IgD-negative memory B cell (primary cell): ENCODE results near the gene AP4M1. TPM values are rescaled to one million over a fixed set of nuclear protein-coding genes. Genes with fewer than 3 reads are reported as not detected.

ENCODE experiments used
- H3K27ac Mint-ChIP-seq, 3 donors: one replicate each; pipeline ENCODE4 v1.8.0; 2020 to 2022; ENCODE audit warnings: mild to moderate bottlenecking in 3 of 3, mixed read lengths in 3 of 3, moderate library complexity in 1 of 3
- H3K27me3 Mint-ChIP-seq: one replicate; pipeline ENCODE4 v1.8.0; 2021; ENCODE audit warnings: mixed read lengths
- H3K36me3 Mint-ChIP-seq: one replicate; pipeline ENCODE4 v1.8.0; 2020; ENCODE audit warnings: mild to moderate bottlenecking, mixed read lengths
- H3K4me1 Mint-ChIP-seq, 3 donors: one replicate each; pipeline ENCODE4 v1.8.0; 2020 to 2022; ENCODE audit warnings: mixed read lengths in 3 of 3, mild to moderate bottlenecking in 1 of 3
- H3K4me3 Mint-ChIP-seq, 4 donors: one replicate each; pipeline ENCODE4 v1.8.0; 2020 to 2022; ENCODE audit warnings: mild to moderate bottlenecking in 4 of 4, mixed read lengths in 4 of 4, moderate library complexity in 3 of 4
- H3K9me3 Mint-ChIP-seq, 3 donors: one replicate each; pipeline ENCODE4 v1.8.0; 2020 to 2021; ENCODE audit warnings: mixed read lengths in 3 of 3, mild to moderate bottlenecking in 1 of 3
- polyA plus RNA-seq: library from polyadenylated mRNA; unstranded; fragments of 300-500 nt; fragmentation: Illumina TruSeq; gene quantifications from one replicate; pipeline ENCODE4 v1.2.3, GENCODE V29; 2021

AP4M1 gene, protein sequence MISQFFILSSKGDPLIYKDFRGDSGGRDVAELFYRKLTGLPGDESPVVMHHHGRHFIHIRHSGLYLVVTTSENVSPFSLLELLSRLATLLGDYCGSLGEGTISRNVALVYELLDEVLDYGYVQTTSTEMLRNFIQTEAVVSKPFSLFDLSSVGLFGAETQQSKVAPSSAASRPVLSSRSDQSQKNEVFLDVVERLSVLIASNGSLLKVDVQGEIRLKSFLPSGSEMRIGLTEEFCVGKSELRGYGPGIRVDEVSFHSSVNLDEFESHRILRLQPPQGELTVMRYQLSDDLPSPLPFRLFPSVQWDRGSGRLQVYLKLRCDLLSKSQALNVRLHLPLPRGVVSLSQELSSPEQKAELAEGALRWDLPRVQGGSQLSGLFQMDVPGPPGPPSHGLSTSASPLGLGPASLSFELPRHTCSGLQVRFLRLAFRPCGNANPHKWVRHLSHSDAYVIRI
- polyA plus RNA-seq, result 4.5 TPM

DNA sequence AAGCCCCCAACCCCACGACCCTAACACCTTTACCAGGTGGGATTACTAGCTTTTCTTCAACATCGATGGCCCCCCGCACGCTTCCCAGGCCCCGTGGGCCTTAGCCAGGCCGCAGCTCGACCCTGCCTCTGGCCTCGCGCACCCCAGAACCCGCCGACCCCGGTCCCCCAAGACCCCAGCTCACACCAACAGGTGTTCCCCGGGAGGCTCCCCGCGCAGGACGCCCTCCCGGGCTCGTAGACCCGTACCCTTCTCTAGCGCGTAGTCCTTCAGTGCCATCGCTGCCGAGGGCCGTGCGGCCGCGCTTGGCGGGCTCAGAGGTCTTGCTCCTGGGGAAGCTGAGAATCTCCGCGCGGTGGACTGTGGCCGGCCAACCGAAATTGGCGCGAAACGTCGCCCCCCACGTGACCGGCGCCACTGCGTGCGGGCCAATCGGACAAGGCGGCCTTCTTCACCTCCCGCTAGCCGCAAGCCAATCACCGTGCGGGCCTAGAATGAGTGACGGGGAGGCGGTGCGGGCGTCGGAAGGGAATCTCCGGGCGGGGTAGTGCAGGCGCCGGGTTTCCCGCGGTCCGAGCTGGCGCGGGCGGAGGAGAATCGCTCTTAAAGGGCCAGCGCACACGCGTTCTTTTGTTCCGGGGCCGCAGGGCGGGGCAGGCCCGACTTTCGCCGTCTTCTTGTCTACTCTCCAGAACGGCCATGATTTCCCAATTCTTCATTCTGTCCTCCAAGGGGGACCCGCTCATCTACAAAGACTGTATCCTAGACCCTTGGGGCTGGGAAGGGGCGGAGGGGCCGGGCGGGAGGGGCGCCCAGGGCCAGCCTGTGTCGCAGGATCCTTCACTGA lies at the start of gene AP4M1, which contains the start of gene MCM7:
TSS of gene AP4M1 (plus strand) at position 628 of the 847 bp plus-strand sequence. CDS start at position 700, 72 bp downstream.
TSS of gene MCM7 (minus strand) at position 382 of the 847 bp plus-strand sequence. CDS start at position 279, 103 bp downstream.
- H3K27ac Mint-ChIP-seq, result peak within 1 kb of the TSS; percentile 98 to 100 (median 99)
- no peaks in the 10 kb centered on the region for H3K27me3 Mint-ChIP-seq
- peaks cover 16 to 22% (median 19%) of the 10 kb centered on the region in 3 donors for H3K4me1 Mint-ChIP-seq
- H3K4me3 Mint-ChIP-seq, result peak within 1 kb of the TSS; percentile 93 to 99 (median 98)
- H3K36me3 Mint-ChIP-seq, result peaks cover 2% of the 10 kb centered on the region
- no peaks in the 10 kb centered on the region for H3K9me3 Mint-ChIP-seq

DNA sequence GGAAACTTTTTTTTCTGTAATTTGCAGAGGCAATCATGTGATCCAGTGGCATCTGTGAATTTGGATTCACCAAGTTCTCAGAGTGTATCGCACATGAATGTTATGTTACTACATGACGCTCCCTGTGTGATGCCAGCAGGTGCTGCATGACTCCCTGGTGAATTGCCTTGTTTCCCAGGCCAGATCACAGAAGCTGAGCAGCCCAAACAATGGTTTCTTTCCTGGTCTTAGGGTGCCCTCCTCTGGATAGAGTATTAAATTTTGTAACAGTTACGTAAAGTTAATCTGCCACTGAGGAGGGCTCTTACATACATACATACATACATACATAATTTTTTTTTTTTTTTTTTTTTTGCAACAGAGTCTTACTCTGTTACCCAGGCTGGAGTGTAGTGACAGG lies 48.2 kb upstream of the AP4M1 start:
- no peaks in the 10 kb centered on the region for H3K9me3 Mint-ChIP-seq
- peaks cover 12 to 17% (median 13%) of the 10 kb centered on the region in 3 donors for H3K4me1 Mint-ChIP-seq
- H3K36me3 Mint-ChIP-seq, result peaks cover 2% of the 10 kb centered on the region
- peaks cover 1% of the 10 kb centered on the region for H3K27me3 Mint-ChIP-seq
- peak overlapping the region in 1 of 4 donors; percentile 73 for H3K4me3 Mint-ChIP-seq
- H3K27ac Mint-ChIP-seq, result no peak overlapping the region

DNA sequence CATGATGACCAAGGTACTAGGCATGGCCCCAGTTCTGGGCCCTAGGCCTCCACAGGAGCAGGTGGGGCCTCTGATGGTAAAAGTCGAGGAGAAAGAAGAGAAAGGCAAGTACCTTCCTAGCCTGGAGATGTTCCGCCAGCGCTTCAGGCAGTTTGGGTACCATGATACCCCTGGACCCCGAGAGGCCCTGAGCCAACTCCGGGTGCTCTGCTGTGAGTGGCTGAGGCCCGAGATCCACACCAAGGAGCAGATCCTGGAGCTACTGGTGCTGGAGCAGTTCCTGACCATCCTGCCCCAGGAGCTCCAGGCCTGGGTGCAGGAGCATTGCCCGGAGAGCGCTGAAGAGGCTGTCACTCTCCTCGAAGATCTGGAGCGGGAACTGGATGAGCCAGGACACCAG lies 44.4 kb upstream of the AP4M1 start:
- H3K4me1 Mint-ChIP-seq, result peaks cover 0 to 12% (median 4%) of the 10 kb centered on the region in 3 donors
- no peak overlapping the region for H3K27ac Mint-ChIP-seq
- no peaks in the 10 kb centered on the region for H3K27me3 Mint-ChIP-seq
- H3K4me3 Mint-ChIP-seq, result no peak overlapping the region
- no peaks in the 10 kb centered on the region for H3K36me3 Mint-ChIP-seq
- no peaks in the 10 kb centered on the region for H3K9me3 Mint-ChIP-seq

DNA sequence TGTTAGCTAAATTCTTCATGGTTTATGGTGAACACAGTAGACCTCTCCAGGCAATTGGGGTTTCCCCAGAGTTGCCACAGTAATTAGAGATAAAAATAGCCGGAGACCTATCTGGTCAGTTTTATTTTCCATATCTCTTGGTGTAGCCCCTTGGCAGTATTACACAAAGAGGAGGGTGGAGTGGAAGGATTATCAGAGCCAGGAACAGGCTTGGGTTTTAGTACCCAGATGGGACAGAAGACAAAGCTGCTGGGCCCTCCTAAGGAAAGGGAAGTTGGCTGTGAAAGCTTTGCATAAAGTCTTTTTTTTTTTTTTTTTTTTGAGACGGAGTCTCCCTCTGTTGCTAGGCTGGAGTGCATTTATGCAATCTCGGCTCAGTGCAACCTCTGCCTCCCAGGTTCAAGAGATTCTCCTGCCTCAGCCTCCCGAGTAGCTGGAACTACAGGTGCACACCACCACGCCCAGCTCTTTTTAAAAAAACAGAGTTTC lies 42.1 kb upstream of the AP4M1 start:
- Mint-ChIP-seq H3K36me3 (no peaks in the 10 kb centered on the region), H3K4me3 (peak overlapping the region in 1 of 4 donors; percentile 25)

DNA sequence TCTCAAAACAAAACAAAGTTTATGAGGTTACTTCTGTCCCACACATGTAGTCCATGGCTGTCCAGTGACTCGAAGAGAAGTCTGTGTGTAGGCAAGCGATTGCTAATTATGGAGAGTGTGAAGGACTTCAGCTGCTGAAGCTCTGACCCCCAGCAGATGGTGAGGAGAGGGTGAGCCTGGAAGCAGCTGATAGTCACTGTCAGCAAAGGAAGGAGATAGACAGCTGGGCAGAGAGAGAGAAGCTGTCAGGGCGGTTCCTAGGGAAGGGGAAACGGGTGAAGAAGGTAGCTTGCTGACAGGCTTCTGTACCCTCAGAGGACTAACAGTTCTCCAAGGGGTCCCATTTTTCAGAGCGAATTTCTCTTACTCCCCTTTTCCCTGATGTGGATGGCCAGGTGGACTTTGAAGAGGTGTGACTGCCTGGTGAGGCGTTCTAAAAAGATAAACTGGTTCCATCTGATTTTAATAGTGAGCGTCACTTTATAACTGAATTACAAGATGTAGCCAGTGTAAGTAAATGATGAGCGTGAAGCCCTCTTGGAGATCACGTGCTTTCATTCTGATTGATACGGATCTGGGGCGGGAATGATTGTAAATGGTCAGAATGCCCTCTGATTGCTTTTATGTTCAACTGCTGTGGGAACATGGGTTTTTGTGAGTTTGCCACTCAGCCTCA lies 39.8 kb upstream of the AP4M1 start:
- H3K36me3 Mint-ChIP-seq, result no peaks in the 10 kb centered on the region

More for the DNA sequence above, 42.1 kb upstream of the AP4M1 start:
- H3K9me3 Mint-ChIP-seq, result no peaks in the 10 kb centered on the region
- no peaks in the 10 kb centered on the region for H3K27me3 Mint-ChIP-seq
- H3K27ac Mint-ChIP-seq, result peak overlapping the region in 2 of 3 donors; percentile 19 to 75
- peaks cover 0 to 10% (median 5%) of the 10 kb centered on the region in 3 donors for H3K4me1 Mint-ChIP-seq

DNA sequence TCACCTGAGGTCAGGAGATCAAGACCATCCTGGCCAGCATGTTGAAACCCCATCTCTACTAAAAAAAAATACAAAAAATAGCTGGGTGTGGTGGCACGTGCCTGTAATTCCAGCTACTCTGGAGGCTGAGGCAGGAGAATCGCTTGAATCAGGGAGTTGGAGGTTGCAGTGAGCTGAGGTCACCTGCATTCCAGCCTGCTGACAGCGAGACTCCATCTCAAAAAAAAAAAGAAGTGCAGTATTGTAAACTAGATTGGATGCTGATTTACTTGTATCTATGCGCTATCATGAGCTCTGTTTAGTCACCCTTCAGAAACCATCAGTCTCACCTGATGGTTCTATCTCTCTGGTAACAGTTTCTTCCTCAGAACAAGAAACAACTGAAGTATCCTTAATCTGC lies 38.1 kb upstream of the AP4M1 start:
- Mint-ChIP-seq H3K4me3 (no peak overlapping the region), H3K27me3 (no peaks in the 10 kb centered on the region), H3K4me1 (peaks cover 0 to 8% (median 5%) of the 10 kb centered on the region in 3 donors), H3K9me3 (no peaks in the 10 kb centered on the region), H3K36me3 (peaks cover 3% of the 10 kb centered on the region), H3K27ac (no peak overlapping the region)

More for the DNA sequence above, 39.8 kb upstream of the AP4M1 start:
- Mint-ChIP-seq H3K27me3 (no peaks in the 10 kb centered on the region), H3K27ac (no peak overlapping the region), H3K4me3 (no peak overlapping the region), H3K4me1 (peaks cover 0 to 10% (median 5%) of the 10 kb centered on the region in 3 donors), H3K9me3 (no peaks in the 10 kb centered on the region)

DNA sequence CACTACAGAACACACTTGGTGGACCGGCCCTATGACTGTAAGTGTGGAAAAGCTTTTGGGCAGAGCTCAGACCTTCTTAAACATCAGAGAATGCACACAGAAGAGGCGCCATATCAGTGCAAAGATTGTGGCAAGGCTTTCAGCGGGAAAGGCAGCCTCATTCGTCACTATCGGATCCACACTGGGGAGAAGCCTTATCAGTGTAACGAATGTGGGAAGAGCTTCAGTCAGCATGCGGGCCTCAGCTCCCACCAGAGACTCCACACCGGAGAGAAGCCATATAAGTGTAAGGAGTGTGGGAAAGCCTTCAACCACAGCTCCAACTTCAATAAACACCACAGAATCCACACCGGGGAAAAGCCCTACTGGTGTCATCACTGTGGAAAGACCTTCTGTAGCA lies 37.3 kb upstream of the AP4M1 start:
- Mint-ChIP-seq H3K4me3 (no peak overlapping the region), H3K9me3 (no peaks in the 10 kb centered on the region), H3K4me1 (peaks cover 0 to 4% (median 3%) of the 10 kb centered on the region in 3 donors), H3K36me3 (peaks cover 3% of the 10 kb centered on the region), H3K27ac (peak overlapping the region in 2 of 3 donors; percentile 19 to 77), H3K27me3 (no peaks in the 10 kb centered on the region)

DNA sequence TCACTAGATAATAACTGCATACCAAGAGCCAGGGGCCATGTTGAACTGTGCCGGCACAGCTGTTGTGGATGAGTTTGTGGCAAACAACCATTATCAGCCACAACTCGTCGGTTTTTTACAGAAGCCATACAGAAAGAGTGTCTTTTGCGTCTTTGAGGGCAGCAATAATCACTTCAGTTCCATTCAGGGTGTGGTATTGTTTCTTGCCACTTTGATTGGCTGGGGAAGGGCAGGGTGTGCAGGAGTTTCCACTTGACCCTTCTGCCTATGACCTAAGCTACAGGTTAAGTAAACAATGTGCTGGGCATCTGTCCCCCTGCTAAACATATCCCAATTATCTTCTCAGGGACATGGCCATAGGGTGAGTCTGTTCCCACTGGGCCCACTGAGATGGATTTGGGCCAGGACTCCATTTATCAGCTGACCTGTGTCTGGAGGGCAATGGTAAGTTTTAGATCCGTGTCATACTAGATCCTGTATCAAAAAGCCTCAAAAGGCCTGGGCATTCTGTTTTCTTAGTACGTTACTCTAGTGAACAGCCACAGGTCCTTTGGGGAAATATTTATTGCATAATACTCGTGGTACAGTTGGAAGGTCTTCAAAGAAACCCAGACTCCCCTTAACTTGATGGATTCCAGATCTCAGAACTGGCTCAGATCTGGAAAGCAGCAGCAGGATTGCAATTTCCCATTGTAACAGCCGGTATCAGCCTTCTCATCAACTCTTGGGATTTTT lies 35.8 kb upstream of the AP4M1 start:
- Mint-ChIP-seq H3K4me1 (peaks cover 0 to 2% (median 0%) of the 10 kb centered on the region in 3 donors), H3K4me3 (no peak overlapping the region), H3K36me3 (peaks cover 15% of the 10 kb centered on the region), H3K27me3 (no peaks in the 10 kb centered on the region), H3K9me3 (peaks cover 0 to 2% (median 2%) of the 10 kb centered on the region in 3 donors), H3K27ac (no peak overlapping the region)

DNA sequence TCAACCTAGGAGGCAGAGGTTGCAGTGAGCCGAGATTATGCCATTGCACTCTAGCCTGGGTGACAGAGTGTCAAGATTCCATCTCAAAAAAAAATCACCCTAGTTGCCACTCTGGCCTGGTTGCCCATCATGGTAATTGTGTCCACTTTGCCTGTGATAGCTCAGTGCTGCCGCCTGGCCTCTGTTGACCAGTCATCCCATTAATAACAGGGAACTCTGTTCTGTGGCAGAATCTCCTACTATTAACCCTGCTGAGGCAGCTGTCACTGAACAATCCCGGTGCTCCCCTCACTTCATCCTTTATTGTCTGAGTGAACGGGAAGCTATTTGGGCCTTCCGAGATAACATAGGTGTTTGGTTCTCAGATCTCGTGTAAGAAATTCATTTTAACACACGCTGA lies 34.5 kb upstream of the AP4M1 start:
- H3K36me3 Mint-ChIP-seq, result peaks cover 26% of the 10 kb centered on the region
- H3K4me1 Mint-ChIP-seq, result peaks cover 0 to 1% (median 0%) of the 10 kb centered on the region in 3 donors
- peaks cover 2 to 13% (median 11%) of the 10 kb centered on the region in 3 donors for H3K9me3 Mint-ChIP-seq
- no peaks in the 10 kb centered on the region for H3K27me3 Mint-ChIP-seq
- H3K27ac Mint-ChIP-seq, result peak overlapping the region in 1 of 3 donors; percentile 11
- H3K4me3 Mint-ChIP-seq, result peak overlapping the region in 1 of 4 donors; percentile 45

DNA sequence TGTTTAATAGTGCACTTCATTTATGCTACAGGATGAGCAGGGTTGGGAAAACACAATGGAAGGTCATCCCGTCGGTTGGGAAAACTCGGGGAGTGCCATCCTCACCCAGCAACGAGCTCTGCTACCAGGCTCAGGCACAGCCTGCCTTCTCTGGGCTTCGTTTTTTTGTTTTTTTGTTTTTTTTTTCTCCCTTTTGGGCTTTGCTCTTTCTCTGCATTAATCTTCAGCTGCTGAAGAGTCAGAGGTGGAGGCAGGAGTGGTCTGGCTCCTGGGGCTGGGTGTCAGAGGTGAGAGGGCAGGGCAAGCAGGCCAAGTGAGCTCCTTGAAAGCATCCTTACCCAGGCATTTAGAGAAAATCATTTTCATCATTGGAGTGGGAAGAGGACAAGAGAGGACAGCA lies 31.5 kb upstream of the AP4M1 start:
- Mint-ChIP-seq H3K4me1 (no peaks in the 10 kb centered on the region), H3K9me3 (peaks cover 7 to 23% (median 17%) of the 10 kb centered on the region in 3 donors), H3K27ac (peak overlapping the region in 1 of 3 donors; percentile 62), H3K27me3 (no peaks in the 10 kb centered on the region), H3K4me3 (no peak overlapping the region), H3K36me3 (peaks cover 46% of the 10 kb centered on the region)

DNA sequence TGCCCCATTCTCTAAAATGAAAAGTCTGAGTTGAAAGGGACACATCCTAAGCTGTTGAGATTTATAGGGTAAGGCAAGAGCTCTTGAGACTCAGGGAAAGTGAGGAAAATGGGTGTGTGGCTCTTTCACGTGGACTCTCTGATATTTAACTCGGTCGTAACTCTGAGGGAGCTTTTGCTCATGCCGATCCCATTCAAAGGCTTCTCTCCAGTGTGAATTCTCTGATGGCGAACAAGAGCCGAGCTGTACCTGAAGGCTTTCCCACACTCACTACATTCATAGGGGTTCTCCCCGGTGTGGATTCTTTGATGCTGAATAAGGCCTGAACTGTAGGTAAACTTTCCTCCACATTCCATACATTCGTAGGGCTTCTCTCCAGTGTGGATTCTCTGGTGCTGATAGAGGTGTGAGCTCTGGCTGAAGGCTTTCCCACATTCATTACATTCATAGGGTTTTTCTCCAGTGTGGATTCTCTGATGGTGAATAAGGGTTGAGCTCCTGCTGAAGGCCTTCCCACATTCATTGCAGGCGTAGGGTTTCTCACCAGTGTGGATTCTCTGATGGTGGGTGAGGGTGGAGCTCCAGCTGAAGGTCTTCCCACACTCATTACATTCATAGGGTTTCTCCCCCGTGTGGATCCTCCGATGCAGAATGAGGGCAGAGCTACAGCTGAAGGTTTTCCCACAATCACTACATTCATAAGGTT lies 30.3 kb upstream of the AP4M1 start:
- peaks cover 7 to 23% (median 17%) of the 10 kb centered on the region in 3 donors for H3K9me3 Mint-ChIP-seq
- no peaks in the 10 kb centered on the region for H3K27me3 Mint-ChIP-seq
- H3K27ac Mint-ChIP-seq, result peak overlapping the region in 2 of 3 donors; percentile 39 to 42
- peaks cover 0 to 3% (median 0%) of the 10 kb centered on the region in 3 donors for H3K4me1 Mint-ChIP-seq
- H3K4me3 Mint-ChIP-seq, result no peak overlapping the region
- peaks cover 46% of the 10 kb centered on the region for H3K36me3 Mint-ChIP-seq

DNA sequence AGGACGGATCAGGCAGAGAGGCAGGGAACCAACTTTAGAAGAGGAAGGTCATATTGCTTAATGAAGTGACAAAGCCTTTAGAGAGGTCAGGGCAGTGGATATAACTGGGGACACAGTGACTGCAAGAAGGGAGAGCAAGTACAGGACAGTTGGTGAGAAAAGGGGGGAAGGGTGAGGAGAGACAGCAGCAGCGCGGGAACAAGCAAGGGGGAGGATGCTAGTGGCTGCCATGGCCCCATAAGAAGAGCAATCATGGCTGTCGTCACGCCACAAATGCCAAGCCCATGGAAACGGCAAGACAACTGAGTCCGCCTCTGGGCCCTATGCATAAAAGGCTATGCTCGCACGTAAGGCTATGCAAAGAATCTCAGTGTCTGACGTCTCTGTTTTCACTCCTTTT lies 29.0 kb upstream of the AP4M1 start:
- Mint-ChIP-seq H3K27ac (no peak overlapping the region), H3K27me3 (no peaks in the 10 kb centered on the region), H3K4me3 (peak overlapping the region in 1 of 4 donors; percentile 6), H3K9me3 (peaks cover 7 to 23% (median 17%) of the 10 kb centered on the region in 3 donors), H3K36me3 (peaks cover 46% of the 10 kb centered on the region), H3K4me1 (peaks cover 0 to 3% (median 2%) of the 10 kb centered on the region in 3 donors)

DNA sequence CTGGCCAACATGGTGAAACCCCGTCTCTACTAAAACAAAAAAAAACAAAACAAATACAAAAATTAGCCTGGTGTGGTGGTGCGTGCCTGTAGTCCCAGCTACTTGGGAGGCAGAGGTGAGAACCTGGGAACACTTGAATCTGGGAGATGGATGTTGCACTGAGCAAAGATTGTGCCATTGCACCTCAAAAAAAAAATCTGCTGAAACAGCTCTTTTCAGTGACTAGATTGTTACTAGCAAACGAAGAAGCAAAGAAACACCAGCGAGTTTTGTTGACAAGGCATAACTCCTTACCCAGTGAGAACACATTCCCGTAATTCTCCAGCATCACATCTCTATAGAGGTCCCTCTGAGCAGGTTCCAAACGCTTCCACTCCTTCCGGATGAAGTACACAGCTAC lies 26.6 kb upstream of the AP4M1 start:
- Mint-ChIP-seq H3K9me3 (peaks cover 7 to 23% (median 17%) of the 10 kb centered on the region in 3 donors), H3K27me3 (no peaks in the 10 kb centered on the region), H3K4me1 (peaks cover 6% of the 10 kb centered on the region in 3 donors), H3K4me3 (no peak overlapping the region), H3K36me3 (peaks cover 39% of the 10 kb centered on the region), H3K27ac (no peak overlapping the region)
